Ramos (cell line): ENCODE measurements around the gene ZRANB3.
"Not testable (repeated sequence)": the region's sequence is repeated elsewhere in the genome, so short reads cannot be mapped to it uniquely, and the experiment has no call there.

Experiments
- in situ Hi-C: fragments of 300-500 bp; cut with MboI; formaldehyde crosslinking; loops from one replicate; pipeline ENCODE4 v1.14.3; 2022; ENCODE audit warnings: low sequenced_read_pairs; ENCODE audit not compliant: unreplicated experiment

ZRANB3 gene

DNA sequence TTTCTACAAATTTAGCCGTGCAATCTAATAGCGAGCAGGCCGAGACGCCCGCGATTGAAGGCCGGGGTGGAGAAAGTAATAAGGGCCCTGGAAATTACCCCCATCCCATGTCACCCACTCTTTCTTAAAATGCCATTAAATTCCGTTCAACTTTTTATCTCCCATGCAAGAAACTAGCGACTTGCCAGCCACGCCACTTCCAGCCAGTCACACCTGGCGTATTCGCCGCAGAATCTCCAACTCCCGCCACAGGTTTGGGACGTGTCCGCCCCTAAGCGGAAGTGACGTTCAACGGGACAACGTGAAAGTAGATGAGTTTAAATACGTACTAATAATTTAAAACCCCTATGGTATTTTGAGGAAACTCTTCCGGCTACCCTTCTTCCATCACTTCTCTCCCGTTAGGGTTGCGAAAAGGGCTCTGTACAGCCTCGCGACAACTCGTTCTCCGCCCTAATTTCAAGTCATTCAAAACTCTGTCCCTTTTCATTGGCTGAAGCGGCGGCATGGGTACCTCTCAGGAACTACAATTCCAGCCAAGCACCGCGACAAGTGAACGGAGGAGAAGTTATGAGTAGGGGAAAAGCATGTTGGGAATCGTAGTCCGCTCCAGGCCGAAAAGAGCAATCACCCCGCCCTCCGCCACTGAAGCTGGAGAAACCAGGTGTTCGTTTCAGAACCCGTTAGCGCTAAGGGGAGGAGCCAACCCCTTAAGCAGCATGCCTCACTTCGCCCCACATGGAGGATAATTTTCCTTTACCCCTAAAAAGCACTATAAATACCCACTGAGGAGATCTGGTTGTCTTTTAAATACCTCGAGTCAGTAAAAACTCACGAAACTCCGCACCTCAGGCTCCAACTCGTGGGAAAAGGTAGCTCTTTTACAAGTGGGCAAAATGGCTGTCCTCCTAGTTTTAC, at the start of gene ZRANB3:
Gene ZRANB3, minus strand, starts transcription at position 906 of the 918 bp plus-strand sequence.
- in situ Hi-C loops: no loop called here

- in situ Hi-C loops: no loop called here
Observed at GRCh38 chr2:135573620-135574019, 42.6 kb upstream of the ZRANB3 start.

GRCh38 chr2:135570884-135571283, 39.9 kb upstream of the ZRANB3 start:
- in situ Hi-C loops: no loop called here

DNA sequence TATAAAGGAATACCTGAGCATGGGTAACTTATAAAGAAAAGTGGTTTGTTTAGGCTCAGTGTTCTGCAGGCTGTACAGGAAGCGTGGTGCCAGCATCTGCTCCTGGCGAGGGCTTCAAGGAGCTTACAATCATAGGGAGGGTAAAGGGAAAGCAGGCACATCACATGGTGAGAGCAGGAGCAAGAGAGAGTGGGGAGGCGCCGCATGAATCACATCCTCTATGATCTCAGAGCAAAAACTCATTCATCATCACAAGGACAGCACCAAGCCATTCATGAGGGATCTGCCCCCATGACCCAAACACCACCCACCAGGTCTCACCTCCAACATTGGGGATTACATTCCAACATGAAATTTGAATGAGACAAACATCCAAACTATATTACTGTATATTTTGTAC, 32.8 kb upstream of the ZRANB3 start:
- in situ Hi-C loops: no loop called here

DNA sequence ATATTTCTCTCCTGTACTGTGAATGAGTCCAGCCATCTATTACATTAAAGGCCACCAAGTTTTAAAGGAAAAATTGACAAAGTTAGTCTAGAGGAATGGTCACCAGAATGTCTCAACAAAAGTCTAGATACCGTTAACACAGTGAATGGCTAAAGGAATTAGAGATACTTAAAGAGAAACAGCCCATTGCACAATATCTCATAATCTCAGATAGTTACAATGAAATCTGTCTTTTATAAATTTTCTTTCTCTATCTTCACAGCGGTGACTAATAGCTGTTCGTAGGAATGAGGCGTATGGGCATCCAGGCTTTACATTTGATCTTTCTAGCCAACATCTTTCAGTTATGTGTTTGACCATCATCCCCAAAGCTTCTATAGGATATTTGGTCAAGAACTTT, 30.9 kb upstream of the ZRANB3 start:
- in situ Hi-C loops: no loop called here

DNA sequence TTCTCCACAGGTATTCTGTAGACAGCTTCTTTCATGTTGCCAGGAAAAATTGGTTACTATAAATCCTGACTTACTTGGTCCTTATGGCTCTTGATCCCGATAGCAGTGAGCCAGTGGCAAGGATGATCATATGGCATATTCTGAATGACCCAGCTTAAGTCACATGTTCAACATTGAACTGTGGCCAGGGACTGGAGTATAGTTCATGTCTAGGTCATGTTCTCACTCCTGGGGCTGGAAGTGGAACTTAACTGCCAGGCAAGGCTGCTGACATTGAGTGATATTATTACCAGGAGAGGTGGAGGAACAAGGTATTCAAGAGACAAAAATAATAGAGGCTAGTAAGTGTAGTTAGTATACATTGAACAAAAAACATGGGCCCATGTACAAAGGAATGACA, 26.5 kb upstream of the ZRANB3 start:
- in situ Hi-C loops: no loop called here

DNA sequence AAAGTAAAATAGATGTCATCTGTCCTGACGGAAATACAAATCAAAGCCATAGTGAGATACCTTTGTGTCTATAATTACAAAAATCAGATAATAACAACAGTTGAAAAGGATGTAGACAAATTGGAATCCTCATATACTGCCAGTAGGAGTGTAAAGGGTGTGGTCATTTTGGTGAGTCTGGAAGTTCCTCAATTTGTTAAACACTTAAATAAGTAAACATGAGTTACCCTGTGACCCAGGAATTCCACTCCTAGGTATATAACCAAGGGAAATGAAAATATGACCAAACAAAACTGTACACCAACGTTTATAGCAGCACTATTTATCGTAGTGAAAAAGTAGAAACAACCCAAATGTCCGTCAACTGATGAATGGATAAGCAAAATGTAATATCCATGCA, 24.3 kb upstream of the ZRANB3 start:
- in situ Hi-C loops: no loop called here

DNA sequence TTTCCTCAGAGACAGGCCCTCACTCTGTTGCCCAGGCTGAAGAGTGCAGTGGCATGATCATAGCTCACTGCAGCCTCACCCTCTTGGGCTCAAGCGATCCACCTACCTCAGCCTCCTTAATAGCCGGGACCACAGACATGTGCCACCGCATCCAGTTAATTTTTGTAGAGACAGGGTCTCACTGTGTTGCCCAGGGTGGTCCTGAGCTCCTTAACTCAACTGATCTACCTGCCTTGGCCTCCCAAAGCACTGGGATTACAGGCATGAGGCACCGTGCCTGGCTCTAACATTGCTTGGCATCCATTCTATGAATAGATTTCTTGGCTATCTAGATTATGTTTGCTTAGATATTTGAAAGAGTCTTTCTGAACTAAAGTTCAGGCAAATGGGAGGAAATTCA, 21.9 kb upstream of the ZRANB3 start:
- in situ Hi-C loops: no loop called here

GRCh38 chr2:135551356-135551755, 20.3 kb upstream of the ZRANB3 start:
- in situ Hi-C loops: no loop called here

GRCh38 chr2:135547311-135547710, 16.3 kb upstream of the ZRANB3 start:
- in situ Hi-C loops: no loop called here

- in situ Hi-C loops: no loop called here
Observed at GRCh38 chr2:135546436-135546835, 15.4 kb upstream of the ZRANB3 start.

DNA sequence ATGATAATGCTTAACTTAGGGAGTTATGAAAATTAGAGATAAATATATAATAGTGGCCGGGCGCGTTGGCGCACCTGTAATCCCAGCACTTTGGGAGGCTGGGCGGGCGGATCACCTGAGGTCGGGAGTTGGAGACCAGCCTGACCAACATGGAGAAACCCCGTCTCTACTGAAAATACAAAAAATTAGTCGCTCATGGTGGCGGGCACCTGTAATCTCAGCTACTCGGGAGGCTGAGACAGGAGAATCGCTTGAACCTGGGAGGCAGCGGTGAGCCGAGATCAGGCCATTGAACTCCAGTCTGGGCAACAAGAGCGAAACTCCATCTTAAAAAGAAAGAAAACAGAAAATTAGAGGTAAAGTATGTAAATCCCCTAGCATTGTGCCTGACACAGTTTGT, 2.5 kb upstream of the ZRANB3 start:
- in situ Hi-C loops: not testable (repeated sequence)

- in situ Hi-C loops: no loop called here
Observed at GRCh38 chr2:135532581-135532980, 1.6 kb upstream of the ZRANB3 start.

DNA sequence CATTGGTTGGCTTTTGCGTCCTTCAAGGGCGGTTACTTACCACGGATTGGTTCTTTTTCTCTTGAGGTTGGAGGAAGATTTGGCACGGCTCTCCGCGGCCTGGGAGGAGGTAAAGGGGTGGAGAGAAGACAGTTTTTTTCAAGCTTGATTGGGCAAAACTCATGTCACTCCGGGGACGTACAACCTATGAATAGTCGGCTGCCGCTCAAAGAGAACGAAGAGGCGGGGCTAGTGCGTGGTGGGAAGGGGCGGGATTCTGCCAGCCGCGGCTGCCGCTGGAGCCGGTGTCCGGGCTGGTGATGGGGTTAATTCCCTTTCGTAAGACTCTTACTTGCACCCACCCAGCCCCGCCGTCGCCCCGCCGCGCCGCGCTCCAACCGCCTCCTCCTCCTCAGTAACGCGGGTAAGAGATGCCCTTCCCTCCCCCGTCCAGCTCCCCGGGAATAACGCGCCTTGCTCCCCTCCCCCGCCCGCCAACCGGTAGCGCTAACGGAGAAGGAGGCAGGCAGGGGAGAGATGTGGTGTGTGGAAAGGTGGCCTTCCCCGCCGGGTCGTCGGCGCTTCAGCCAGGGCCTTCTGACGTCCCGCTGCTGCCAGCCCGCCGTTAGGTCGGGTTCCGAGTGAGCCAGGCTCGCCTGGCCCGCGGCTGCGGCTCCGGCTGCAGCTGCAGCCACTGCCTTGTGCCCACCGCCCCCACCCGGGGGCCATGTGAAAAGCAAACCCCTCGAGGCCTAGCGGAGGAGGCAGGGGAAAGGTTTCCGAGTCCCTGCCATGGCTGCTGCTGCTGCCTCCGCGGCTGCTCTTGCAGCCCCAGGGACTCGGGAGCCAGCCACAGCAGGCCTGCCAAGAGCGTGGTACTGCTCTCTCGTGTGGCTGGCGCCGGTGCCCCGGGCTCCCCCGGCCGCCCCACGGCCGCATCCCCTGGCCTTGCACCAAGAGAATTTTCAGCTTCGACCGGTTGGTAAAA, 496 bp upstream of the ZRANB3 start, which contains the start of gene R3HDM1:
Gene R3HDM1, plus strand, starts transcription at position 254 of the 967 bp plus-strand sequence. CDS start 73,362 bp downstream, outside the sequence.
- in situ Hi-C loops: no loop called here

- in situ Hi-C loops: no loop called here
Observed at GRCh38 chr2:135528006-135528405, 3.0 kb downstream of the ZRANB3 start.

DNA sequence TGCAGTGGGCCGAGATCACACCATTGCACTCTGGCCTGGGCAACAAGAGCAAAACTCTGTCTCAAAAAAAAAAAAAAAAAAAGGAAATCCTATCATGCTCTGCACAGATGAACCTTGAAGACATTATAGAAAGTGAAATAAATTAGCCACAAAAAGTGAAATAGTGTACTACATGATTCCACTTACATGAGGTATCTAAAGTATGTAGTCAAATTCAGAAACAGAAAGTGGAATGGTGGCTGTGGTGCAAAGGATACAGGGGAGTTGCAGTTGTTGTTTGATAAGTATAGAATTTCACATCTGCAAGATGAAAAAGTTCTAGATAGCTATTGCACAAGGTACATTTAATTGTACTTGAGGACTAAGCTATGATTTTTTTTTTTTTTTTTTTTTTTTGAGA, 5.2 kb downstream of the ZRANB3 start:
- in situ Hi-C loops: no loop called here

GRCh38 chr2:135512099-135512498, 18.9 kb downstream of the ZRANB3 start:
- in situ Hi-C loops: no loop called here

DNA sequence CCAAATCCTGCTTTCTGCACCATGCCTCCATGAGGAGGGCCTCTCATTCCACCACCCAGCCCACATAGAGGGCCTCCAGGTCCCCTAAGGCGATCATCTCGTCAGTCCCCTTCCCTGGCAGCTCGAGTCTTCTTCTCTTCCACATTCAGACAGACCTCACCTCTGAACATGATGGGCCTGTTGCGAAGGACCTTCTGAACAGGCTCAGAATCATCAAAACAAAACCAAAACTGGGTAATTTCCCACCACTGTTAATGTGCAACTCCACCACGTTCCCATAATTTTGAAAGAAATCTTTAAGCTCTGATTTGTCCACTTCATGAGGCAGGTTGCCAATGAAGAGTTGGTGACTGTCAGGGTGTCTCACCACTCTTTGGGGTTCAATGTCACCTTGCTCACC, 20.4 kb downstream of the ZRANB3 start:
- in situ Hi-C loops: no loop called here

DNA sequence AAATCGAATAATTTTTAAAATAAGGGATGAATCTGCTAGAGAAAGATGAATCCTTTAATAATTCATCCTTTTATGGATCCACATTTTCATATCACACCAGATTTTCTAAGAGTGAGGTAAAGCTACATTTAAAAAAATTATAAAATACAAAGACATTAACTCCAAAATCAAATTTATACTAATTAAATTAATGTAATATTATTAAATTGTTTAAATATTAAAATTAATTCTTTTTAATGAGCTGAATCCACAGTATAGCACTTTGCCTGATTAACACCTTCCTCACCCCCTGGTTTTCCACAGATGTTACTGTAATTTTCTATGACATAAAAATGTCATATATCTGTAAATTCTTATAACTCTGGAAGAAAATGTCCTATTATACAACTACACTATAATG, 26.2 kb downstream of the ZRANB3 start:
- in situ Hi-C loops: no loop called here

DNA sequence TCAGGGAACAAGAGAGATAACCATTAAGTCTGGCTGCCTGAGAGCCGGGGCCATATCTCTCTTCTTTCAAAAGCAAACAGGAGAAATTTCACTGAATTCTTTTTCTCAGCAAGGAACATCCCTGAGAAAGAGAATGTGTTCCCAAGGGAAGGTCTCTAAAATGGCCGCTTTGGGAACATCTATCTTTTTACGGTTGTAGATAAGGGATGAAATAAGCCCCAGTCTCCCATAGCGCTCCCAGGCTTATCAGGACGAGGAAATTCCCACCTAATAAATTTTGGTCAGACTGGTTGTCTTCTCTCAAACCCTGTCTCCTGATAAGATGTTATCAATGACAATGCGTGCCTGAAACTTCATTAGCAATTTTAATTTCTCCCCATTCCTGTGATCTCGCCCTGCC, 32.4 kb downstream of the ZRANB3 start:
- in situ Hi-C loops: not testable (repeated sequence)

DNA sequence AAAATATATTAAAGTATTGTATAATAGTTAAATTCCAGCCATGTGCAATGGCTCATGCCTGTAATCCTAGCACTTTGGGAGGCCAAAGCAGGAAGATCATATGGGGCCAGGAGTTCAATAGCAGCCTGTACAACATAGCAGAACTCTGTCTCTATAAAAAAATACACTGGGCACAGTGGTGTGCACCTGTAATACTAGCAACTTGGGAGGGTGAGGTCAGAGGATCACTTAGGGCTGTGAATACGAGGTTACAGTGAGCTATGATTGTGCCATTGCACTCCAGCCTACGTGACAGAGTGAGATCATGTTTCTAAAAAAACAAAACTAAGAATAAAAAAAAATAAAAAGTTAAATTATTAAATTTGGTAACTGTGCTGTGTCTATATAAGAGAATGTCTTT, 36.1 kb downstream of the ZRANB3 start:
- in situ Hi-C loops: no loop called here
